GM10248 (cell line): Measurements from ENCODE around the gene GPR31.

ENCODE experiments used
- CTCF ChIA-PET: fragments of 300-600 bp; sonication (Branson Sonifier 250); formaldehyde crosslinking; extraction: SDS; loops from one replicate; lab custom pipeline; 2021; ENCODE audit warnings: antibody characterized with exemption; lab: Yijun Ruan, JAX
- POLR2A ChIA-PET: fragments of 350-650 bp; sonication (Branson Sonifier 250); formaldehyde crosslinking; extraction: SDS; loops from one replicate; lab custom pipeline; 2020; ENCODE audit warnings: antibody characterized with exemption; lab: Yijun Ruan, JAX
- DNase-seq: peaks from one replicate; pipeline ENCODE4 v3.0.0; 2012; ENCODE audit errors: extremely low spot score
- CTCF ChIP-seq: IDR thresholded peaks from 2 replicates; pipeline ENCODE4 v1.5.1; 2012; ENCODE audit warnings: mild to moderate bottlenecking, low read depth; ENCODE audit errors: extremely low read depth, missing control alignments, control extremely low read depth

GPR31 gene

GRCh38 chr6:167120583-167120903 is 37.2 kb downstream of the GPR31 start:
- TF ChIP-seq CTCF, result no peak
- ChIA-PET POLR2A (interaction anchor here (4.4 kb wide), 1 partner anchor 26 kb away, joined by 22 read pairs; no protein-coding TSS in a partner anchor), CTCF (interaction anchor here (1.1 to 13.1 kb wide), 6 partner anchors 10 to 169 kb away, joined by 3 to 135 read pairs (median 4); no protein-coding TSS in a partner anchor)
- no peak for DNase-seq

GRCh38 chr6:167119670-167120582 is 37.9 kb downstream of the GPR31 start:
- POLR2A ChIA-PET, result interaction anchor here (1.4 to 4.4 kb wide), 2 partner anchors 25 to 26 kb away, joined by 3 to 22 read pairs; no protein-coding TSS in a partner anchor
- CTCF ChIA-PET, result interaction anchor here (1.0 to 13.1 kb wide), 8 partner anchors 10 to 169 kb away, joined by 3 to 135 read pairs (median 4); no protein-coding TSS in a partner anchor
- DNase-seq, result no peak
- peak; percentile 37 for TF ChIP-seq CTCF

GRCh38 chr6:167118839-167119238 is 38.9 kb downstream of the GPR31 start:
- ChIA-PET POLR2A (interaction anchor here (1.4 kb wide), 1 partner anchor 25 kb away, joined by 3 read pairs; no protein-coding TSS in a partner anchor), CTCF (interaction anchor here (1.0 to 13.1 kb wide), 5 partner anchors 11 to 26 kb away, joined by 3 to 135 read pairs (median 6); no protein-coding TSS in a partner anchor)
- no peak for DNase-seq
- no peak for TF ChIP-seq CTCF

GRCh38 chr6:167118006-167118405 is 39.8 kb downstream of the GPR31 start:
- DNase-seq, result no peak
- ChIA-PET POLR2A (no interaction called here), CTCF (interaction anchor here (1.0 to 13.1 kb wide), 3 partner anchors 12 to 25 kb away, joined by 3 to 135 read pairs (median 6); no protein-coding TSS in a partner anchor)
- TF ChIP-seq CTCF, result no peak

GRCh38 chr6:167116838-167117228 is 40.9 kb downstream of the GPR31 start:
- ChIA-PET CTCF (interaction anchor here (0.8 to 1.3 kb wide), 2 partner anchors 10 to 69 kb away, joined by 3 read pairs; no protein-coding TSS in a partner anchor), POLR2A (no interaction called here)
- TF ChIP-seq CTCF, result no peak
- DNase-seq, result no peak

GRCh38 chr6:167116109-167116837 is 41.5 kb downstream of the GPR31 start:
- ChIA-PET POLR2A (no interaction called here), CTCF (interaction anchor here (0.6 to 1.3 kb wide), 3 partner anchors 8 to 68 kb away, joined by 3 read pairs; no protein-coding TSS in a partner anchor)
- DNase-seq, result no peak
- TF ChIP-seq CTCF, result no peak
